GM10248 (cell line): ENCODE results near the gene BRSK2.

Experiments
- CTCF ChIA-PET: fragments of 300-600 bp; sonication (Branson Sonifier 250); formaldehyde crosslinking; extraction: SDS; loops from one replicate; lab custom pipeline; 2021; ENCODE audit warnings: antibody characterized with exemption; lab: Yijun Ruan, JAX
- POLR2A ChIA-PET: fragments of 350-650 bp; sonication (Branson Sonifier 250); formaldehyde crosslinking; extraction: SDS; loops from one replicate; lab custom pipeline; 2020; ENCODE audit warnings: antibody characterized with exemption; lab: Yijun Ruan, JAX
- DNase-seq: peaks from one replicate; pipeline ENCODE4 v3.0.0; 2012; ENCODE audit errors: extremely low spot score
- TF ChIP-seq, protein P1 (sequence below): IDR thresholded peaks from 2 replicates; pipeline ENCODE4 v1.5.1; 2012; ENCODE audit warnings: mild to moderate bottlenecking, low read depth; ENCODE audit errors: extremely low read depth, missing control alignments, control extremely low read depth

The BRSK2 gene

DNA sequence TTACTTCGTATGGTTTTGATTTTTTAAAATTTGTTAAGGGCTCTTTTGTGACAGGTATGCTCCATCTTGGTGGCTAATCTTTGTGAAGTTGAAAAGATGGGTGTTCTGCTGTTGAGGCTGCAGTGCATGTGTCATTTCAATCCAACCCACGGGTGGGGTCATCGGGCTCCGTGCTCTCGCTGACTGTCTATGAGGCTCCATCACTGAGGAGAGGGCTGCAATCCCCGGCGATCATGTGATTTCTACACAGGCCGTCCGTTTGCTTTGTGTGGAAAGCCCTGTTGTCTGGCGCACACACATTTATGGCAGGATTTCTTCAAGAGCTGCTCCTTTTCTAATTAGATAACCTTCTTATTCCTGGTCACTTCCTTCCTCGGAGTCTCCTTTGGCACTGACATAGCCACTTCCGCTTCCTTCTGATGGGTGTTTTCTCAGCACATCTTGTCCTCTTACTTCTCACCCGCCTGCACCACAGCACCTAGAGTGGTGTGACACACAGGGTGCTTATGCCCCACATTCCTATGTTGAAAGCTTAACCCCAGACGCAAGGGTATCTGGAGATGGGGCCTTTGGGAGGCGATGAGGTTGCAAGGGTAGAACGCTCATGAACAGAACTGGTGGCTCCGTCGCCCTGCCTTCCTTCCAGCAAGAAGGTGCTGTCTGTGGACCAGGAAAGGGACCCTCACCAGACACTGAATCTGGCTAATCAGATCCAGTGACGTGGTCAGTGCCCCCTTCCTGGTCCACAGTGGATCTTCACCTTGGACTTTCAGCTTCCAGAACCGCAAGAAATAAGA, 87.4 kb downstream of the BRSK2 start:
- TF ChIP-seq, protein P1, sequence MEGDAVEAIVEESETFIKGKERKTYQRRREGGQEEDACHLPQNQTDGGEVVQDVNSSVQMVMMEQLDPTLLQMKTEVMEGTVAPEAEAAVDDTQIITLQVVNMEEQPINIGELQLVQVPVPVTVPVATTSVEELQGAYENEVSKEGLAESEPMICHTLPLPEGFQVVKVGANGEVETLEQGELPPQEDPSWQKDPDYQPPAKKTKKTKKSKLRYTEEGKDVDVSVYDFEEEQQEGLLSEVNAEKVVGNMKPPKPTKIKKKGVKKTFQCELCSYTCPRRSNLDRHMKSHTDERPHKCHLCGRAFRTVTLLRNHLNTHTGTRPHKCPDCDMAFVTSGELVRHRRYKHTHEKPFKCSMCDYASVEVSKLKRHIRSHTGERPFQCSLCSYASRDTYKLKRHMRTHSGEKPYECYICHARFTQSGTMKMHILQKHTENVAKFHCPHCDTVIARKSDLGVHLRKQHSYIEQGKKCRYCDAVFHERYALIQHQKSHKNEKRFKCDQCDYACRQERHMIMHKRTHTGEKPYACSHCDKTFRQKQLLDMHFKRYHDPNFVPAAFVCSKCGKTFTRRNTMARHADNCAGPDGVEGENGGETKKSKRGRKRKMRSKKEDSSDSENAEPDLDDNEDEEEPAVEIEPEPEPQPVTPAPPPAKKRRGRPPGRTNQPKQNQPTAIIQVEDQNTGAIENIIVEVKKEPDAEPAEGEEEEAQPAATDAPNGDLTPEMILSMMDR, result no peak
- DNase-seq, result no peak
- ChIA-PET CTCF (no interaction called here), POLR2A (no interaction called here)

DNA sequence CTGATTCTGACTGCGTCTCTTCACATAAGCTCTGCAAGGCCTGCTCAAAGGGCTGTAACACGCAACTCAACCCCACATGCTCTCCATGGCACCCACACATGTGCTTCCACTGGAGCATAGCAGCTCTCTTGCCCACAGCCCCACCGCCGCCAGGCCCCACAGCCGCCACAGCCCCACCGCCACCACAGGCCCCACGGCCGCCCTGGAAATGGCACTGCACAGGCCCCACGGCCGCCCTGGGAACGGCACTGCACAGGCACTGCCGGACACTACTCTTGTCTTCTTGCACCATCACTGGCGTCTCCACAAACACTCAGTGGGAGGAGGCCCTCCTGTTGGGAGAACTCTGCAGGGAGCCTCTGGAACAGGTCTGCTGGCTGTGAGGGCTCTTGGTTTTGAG, 88.3 kb downstream of the BRSK2 start:
- POLR2A ChIA-PET, result no interaction called here
- TF ChIP-seq, protein P1, result no peak
- CTCF ChIA-PET, result no interaction called here
- DNase-seq, result no peak

DNA sequence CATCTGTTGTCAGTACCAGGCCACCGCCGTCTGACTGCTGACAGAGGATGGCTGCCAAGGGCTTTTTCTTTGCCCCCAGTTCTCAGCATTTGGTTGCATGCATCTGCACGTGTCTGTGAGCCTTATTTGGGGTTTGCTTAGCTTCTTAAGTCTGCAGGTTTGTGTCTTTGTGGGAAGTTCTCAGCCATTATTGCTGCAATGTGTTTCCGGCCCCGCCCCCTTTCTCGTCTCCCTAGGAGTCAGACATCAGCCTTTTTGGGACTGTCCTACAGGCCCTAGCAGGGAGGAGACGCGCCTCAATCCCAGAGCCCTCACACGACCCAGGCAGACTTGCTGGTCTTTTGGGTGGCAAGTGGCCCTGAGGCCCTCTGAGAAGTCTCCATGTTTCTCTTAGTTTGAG, 88.8 kb downstream of the BRSK2 start:
- DNase-seq, result no peak
- ChIA-PET POLR2A (no interaction called here), CTCF (no interaction called here)
- TF ChIP-seq, protein P1, result no peak

DNA sequence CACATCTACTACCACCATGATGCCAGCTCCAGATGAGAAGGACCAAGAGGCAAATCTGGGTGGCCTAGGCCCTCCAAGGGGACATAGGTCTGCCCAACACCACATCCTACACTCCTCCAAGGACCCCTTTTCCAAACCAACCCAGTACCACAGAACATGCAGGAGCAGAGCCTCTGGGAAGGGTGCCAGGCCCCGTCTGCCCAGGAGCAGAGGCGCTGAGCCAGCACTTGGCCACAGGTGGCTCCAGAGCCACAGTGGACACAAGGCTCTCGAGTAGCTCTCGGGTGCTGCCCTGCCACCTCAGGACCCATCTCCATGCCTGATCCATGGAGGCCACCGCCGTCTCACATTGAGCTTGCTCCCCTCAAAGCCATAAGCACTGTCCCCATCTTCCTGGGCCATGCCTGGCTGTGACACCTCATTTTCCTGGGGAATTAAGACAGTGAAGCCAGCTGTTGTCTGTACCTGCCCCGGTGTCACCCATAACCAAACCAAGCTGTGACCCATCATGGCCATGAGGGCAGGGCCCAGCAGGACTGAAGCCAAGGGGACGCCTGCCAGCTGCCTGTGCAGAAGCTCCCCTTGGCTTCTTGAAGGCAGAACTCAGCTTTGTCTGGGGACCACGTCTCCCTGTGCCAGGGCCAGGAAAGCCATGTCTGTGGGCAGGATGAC, 89.4 kb downstream of the BRSK2 start:
- TF ChIP-seq, protein P1, result no peak
- no peak for DNase-seq
- POLR2A ChIA-PET, result no interaction called here
- CTCF ChIA-PET, result interaction anchor here (0.8 to 1.6 kb wide), 4 partner anchors 10 to 41 kb away, joined by 3 to 4 read pairs (median 3); no protein-coding TSS in a partner anchor

DNA sequence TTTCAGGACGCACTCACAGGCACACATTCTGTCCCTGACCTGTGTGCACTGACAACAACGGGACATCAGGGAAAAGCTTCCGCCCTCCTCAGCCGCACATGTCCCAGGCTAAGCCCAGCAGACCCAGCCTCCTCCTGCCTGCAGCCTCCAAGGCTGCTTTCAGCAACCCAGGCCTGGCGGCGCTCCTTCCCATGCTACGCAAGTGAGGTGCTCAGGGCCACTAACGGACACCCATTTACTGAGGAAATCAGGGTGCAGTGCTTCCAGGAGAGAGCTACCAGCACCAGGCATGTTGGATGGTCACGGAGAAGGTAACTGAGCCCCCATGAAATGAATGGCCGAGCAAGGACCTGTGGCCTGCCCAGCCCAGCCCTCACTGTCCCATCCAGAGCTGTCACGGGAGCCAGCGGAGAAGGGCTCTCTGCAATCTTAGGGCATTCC, 90.0 kb downstream of the BRSK2 start:
- TF ChIP-seq, protein P1, result no peak
- DNase-seq, result no peak
- POLR2A ChIA-PET, result no interaction called here
- CTCF ChIA-PET, result interaction anchor here (0.8 to 1.6 kb wide), 4 partner anchors 10 to 40 kb away, joined by 3 to 4 read pairs (median 3); no protein-coding TSS in a partner anchor

DNA sequence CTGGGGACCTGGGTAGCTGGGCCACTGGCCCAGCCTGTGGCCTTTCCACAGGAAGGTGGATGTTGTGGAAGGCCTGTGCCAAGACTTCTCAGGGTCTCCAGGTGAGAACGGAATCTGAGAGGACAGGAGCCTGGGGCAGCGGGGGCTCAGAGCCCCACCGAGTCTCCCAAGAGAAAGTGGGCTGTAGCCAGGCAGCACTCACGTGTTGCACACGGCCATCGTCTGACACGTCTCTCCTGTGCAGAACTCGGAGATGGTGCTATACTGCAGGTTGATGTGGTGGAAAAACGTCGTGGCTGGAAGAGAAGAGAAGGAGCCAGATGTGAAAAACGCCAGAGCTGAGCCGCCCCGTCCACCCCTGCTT, 90.4 kb downstream of the BRSK2 start:
- CTCF ChIA-PET, result interaction anchor here (0.8 to 1.6 kb wide), 4 partner anchors 9 to 40 kb away, joined by 3 to 4 read pairs (median 3); no protein-coding TSS in a partner anchor
- TF ChIP-seq, protein P1, result no peak
- POLR2A ChIA-PET, result no interaction called here

More for the DNA sequence above, 90.4 kb downstream of the BRSK2 start:
- no peak for DNase-seq
